Progenitor cell of endocrine pancreas (in vitro differentiated cells): ENCODE results near the gene ANO10. TPM values are rescaled to one million over a fixed set of nuclear protein-coding genes. Genes with fewer than 3 reads are reported as not detected.

Experiments used
- DNase-seq: peaks from one replicate; pipeline ENCODE4 v3.0.0; 2021; ENCODE audit warnings: low spot score; ENCODE audit not compliant: unreplicated experiment
- H3K27ac Mint-ChIP-seq: 2 replicates; pipeline ENCODE4 v1.8.0; 2021; ENCODE audit warnings: mild to moderate bottlenecking, moderate library complexity, mixed read lengths
- H3K27me3 Mint-ChIP-seq: 2 replicates; pipeline ENCODE4 v1.8.0; 2021; ENCODE audit warnings: mixed read lengths
- H3K36me3 Mint-ChIP-seq: 2 replicates; pipeline ENCODE4 v1.8.0; 2022; ENCODE audit warnings: mixed read lengths; ENCODE audit not compliant: insufficient read depth
- H3K4me1 Mint-ChIP-seq: 2 replicates; pipeline ENCODE4 v1.8.0; 2021; ENCODE audit warnings: low read depth, mixed read lengths
- H3K4me3 Mint-ChIP-seq: 2 replicates; pipeline ENCODE4 v1.8.0; 2021; ENCODE audit warnings: low read depth, mild to moderate bottlenecking, moderate library complexity, mixed read lengths
- H3K9me3 Mint-ChIP-seq: 2 replicates; pipeline ENCODE4 v1.8.0; 2021; ENCODE audit warnings: low read depth, mixed read lengths
- total RNA-seq: library from RNA; stranded (reverse); gene quantifications from 2 replicates; pipeline ENCODE4 v1.2.1, GENCODE V29; 2021
- TF ChIP-seq, protein P1 (sequence below): fragments of 200-600 bp; sonication (generic); IDR thresholded peaks from one replicate; pipeline ENCODE4 v1.5.0; 2021; ENCODE audit warnings: antibody characterized with exemption, mild to moderate bottlenecking; ENCODE audit not compliant: unreplicated experiment

ANO10 gene
- total RNA-seq, 1 donor from 2014 or later = 30.1 TPM

DNA sequence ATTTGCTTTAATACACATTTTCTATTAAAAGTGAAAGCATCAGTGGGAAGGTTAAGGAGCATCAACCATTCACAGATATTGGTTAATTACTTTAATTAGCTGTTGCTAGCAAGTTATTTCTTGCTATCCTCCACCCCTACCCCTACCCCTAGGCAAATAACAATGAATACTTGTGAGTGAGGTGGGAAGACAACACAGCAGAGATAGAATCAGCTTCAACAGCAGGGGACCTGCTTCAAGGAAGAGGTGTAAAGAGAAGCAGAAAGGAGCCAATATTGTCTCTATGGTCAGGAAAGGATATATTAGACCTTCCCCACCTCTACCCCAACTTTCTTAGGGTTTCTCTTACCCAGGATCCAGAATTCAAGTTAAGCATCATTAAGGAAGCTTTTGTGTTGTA, 186.1 kb downstream of the ANO10 start:
- peaks cover 11% of the 10 kb centered on the region for H3K36me3 Mint-ChIP-seq
- no peak for DNase-seq
- H3K27me3 Mint-ChIP-seq = no peaks in the 10 kb centered on the region

DNA sequence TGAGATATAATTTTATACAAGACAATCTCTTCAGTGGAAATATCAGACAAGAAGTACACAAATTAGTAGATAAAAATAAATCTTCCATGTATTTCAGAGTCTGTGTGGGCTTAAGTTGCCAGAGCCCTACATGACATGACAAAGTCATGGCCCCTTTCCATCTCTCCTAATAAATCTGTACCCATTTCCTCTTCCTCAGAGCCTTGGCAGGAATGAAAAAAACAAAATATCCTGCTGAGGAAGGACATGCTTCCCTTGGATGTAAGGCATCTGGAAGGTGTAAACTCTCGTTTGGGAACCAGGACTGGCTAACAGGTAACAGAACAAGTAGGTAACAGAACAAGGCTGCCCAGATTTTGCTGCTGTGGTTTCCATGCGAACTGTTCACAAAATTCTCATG, 187.4 kb downstream of the ANO10 start:
- TF ChIP-seq, protein P1, sequence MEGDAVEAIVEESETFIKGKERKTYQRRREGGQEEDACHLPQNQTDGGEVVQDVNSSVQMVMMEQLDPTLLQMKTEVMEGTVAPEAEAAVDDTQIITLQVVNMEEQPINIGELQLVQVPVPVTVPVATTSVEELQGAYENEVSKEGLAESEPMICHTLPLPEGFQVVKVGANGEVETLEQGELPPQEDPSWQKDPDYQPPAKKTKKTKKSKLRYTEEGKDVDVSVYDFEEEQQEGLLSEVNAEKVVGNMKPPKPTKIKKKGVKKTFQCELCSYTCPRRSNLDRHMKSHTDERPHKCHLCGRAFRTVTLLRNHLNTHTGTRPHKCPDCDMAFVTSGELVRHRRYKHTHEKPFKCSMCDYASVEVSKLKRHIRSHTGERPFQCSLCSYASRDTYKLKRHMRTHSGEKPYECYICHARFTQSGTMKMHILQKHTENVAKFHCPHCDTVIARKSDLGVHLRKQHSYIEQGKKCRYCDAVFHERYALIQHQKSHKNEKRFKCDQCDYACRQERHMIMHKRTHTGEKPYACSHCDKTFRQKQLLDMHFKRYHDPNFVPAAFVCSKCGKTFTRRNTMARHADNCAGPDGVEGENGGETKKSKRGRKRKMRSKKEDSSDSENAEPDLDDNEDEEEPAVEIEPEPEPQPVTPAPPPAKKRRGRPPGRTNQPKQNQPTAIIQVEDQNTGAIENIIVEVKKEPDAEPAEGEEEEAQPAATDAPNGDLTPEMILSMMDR = no peak
- no peaks in the 10 kb centered on the region for H3K4me1 Mint-ChIP-seq
- no peak for DNase-seq
- no peak overlapping the region for H3K27ac Mint-ChIP-seq
- no peaks in the 10 kb centered on the region for H3K27me3 Mint-ChIP-seq
- peaks cover 7% of the 10 kb centered on the region for H3K36me3 Mint-ChIP-seq
- no peak overlapping the region for H3K4me3 Mint-ChIP-seq
- H3K9me3 Mint-ChIP-seq = peaks cover 6% of the 10 kb centered on the region

More for the DNA sequence above, 186.1 kb downstream of the ANO10 start:
- Mint-ChIP-seq H3K4me3 (no peak overlapping the region), H3K27ac (peak overlapping the region; percentile 5), H3K4me1 (no peaks in the 10 kb centered on the region), H3K9me3 (peaks cover 15% of the 10 kb centered on the region)
- TF ChIP-seq, protein P1 = no peak

- Mint-ChIP-seq H3K4me3 (no peak overlapping the region), H3K36me3 (peaks cover 5% of the 10 kb centered on the region), H3K27me3 (no peaks in the 10 kb centered on the region), H3K9me3 (no peaks in the 10 kb centered on the region), H3K27ac (no peak overlapping the region), H3K4me1 (no peaks in the 10 kb centered on the region)
- TF ChIP-seq, protein P1 = no peak
- no peak for DNase-seq
Observed at GRCh38 chr3:43432462-43432861, 189.3 kb downstream of the ANO10 start.

- H3K9me3 Mint-ChIP-seq = peaks cover 10% of the 10 kb centered on the region
- no peaks in the 10 kb centered on the region for H3K27me3 Mint-ChIP-seq
- TF ChIP-seq, protein P1 = no peak
- peaks cover 5% of the 10 kb centered on the region for H3K4me1 Mint-ChIP-seq
- no peak overlapping the region for H3K27ac Mint-ChIP-seq
- peaks cover 8% of the 10 kb centered on the region for H3K36me3 Mint-ChIP-seq
- no peak overlapping the region for H3K4me3 Mint-ChIP-seq
- no peak for DNase-seq
Observed at GRCh38 chr3:43426388-43426787, 195.4 kb downstream of the ANO10 start.

DNA sequence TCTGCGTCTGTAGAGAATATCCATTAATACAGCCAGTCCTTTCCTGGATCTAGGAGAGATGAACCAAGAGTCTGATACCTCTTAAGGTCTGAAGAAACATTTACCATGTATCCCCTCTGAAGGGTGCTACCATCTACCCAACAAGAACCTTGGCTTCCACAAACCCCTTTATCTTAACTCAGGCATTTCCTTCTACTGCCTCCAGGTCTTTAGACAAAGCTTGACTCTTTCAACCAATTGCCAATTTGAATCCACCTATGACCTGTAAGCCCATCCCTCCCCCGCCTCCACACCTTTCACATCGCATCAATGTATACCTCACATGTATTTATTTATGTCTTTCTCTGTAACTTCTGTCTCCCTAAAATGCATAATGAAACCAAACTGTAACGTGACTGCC, 196.0 kb downstream of the ANO10 start:
- H3K27ac Mint-ChIP-seq = no peak overlapping the region
- H3K4me1 Mint-ChIP-seq = peaks cover 5% of the 10 kb centered on the region
- no peak overlapping the region for H3K4me3 Mint-ChIP-seq
- peaks cover 10% of the 10 kb centered on the region for H3K9me3 Mint-ChIP-seq
- peaks cover 6% of the 10 kb centered on the region for H3K36me3 Mint-ChIP-seq
- TF ChIP-seq, protein P1 = no peak
- H3K27me3 Mint-ChIP-seq = no peaks in the 10 kb centered on the region
- DNase-seq = no peak
